Right atrium auricular region (tissue), 2 donors: ENCODE measurements around the gene ROPN1L. TPM values are rescaled to one million over a fixed set of nuclear protein-coding genes. Genes with fewer than 3 reads are reported as not detected.
"Not testable (repeated sequence)": the region's sequence is repeated elsewhere in the genome, so short reads cannot be mapped to it uniquely, and the experiment has no call there.

Experiments
- DNase-seq: peaks from one replicate; pipeline ENCODE4 v3.0.0-alpha.2; 2019; ENCODE audit warnings: low spot score
- H3K27ac ChIP-seq, 2 donors: fragments of 200-600 bp; sonication (generic); 1 replicate in 1 of 2; 2 replicates in 1 of 2; pipeline ENCODE4 v1.5.1; 2016 to 2019
- H3K27me3 ChIP-seq, 2 donors: fragments of 200-600 bp; sonication (generic); one replicate each; pipeline versions ENCODE4 v1.5.1 to v1.6.0; 2017 to 2019
- H3K36me3 ChIP-seq: fragments of 200-600 bp; sonication (generic); one replicate; pipeline ENCODE4 v1.5.1; 2016
- H3K4me1 ChIP-seq, 2 donors: fragments of 200-600 bp; sonication (generic); one replicate each; pipeline versions ENCODE4 v1.5.1 to v1.6.0; 2017 to 2019
- H3K4me3 ChIP-seq, 2 donors: fragments of 200-600 bp; sonication (generic); 1 replicate in 1 of 2; 2 replicates in 1 of 2; pipeline ENCODE4 v1.5.1; 2017 to 2019; ENCODE audit warnings: mild to moderate bottlenecking in 1 of 2, moderate library complexity in 1 of 2
- H3K9me3 ChIP-seq, 2 donors: fragments of 200-600 bp; sonication (generic); one replicate each; pipeline ENCODE4 v1.5.1; 2019
- total RNA-seq, 2 donors: library from RNA; depleted of rRNA; stranded (reverse); fragments of >200 nt; gene quantifications; one replicate each; pipeline ENCODE4 v1.1.0, GENCODE V29; 2016
- TF ChIP-seq, protein P1 (sequence below), 2 donors: fragments of 200-600 bp; sonication (generic); IDR thresholded peaks; one replicate each; pipeline ENCODE4 v1.5.1; 2019; ENCODE audit warnings: antibody characterized with exemption in 2 of 2

The ROPN1L gene
- total RNA-seq, 2 donors from 2014 or later = 2.2 TPM; not detected in 1

DNA sequence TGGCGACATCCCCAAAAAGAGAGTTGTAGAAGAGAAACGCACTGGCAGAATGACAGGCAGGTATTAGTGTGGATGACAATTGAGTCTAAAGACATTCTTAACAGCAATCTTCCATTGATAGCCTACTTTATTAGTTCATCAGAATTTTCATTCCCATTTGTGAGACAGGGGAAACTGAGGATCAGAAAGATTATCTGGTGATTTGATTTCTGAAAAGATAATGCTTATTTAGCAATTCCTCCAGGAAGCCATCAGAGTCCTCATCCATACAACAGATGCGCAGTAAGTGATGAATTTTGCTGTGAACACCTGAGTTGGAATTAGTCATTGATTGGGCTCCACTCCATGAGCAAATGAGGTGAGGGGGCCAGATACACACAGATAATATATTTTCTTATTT, 64.9 kb downstream of the ROPN1L start:
- no peaks in the 10 kb centered on the region for H3K27me3 ChIP-seq
- no peak overlapping the region for H3K27ac ChIP-seq
- no peaks in the 10 kb centered on the region for H3K36me3 ChIP-seq
- TF ChIP-seq, protein P1, sequence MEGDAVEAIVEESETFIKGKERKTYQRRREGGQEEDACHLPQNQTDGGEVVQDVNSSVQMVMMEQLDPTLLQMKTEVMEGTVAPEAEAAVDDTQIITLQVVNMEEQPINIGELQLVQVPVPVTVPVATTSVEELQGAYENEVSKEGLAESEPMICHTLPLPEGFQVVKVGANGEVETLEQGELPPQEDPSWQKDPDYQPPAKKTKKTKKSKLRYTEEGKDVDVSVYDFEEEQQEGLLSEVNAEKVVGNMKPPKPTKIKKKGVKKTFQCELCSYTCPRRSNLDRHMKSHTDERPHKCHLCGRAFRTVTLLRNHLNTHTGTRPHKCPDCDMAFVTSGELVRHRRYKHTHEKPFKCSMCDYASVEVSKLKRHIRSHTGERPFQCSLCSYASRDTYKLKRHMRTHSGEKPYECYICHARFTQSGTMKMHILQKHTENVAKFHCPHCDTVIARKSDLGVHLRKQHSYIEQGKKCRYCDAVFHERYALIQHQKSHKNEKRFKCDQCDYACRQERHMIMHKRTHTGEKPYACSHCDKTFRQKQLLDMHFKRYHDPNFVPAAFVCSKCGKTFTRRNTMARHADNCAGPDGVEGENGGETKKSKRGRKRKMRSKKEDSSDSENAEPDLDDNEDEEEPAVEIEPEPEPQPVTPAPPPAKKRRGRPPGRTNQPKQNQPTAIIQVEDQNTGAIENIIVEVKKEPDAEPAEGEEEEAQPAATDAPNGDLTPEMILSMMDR (IDR thresholded peaks at IDR 0.05) = no peak
- no peaks in the 10 kb centered on the region for H3K9me3 ChIP-seq
- no peak for DNase-seq
- H3K4me3 ChIP-seq = no peak overlapping the region
- peaks cover 0 to 10% of the 10 kb centered on the region in 2 donors for H3K4me1 ChIP-seq

GRCh38 chr5:10507575-10508096, 66.0 kb downstream of the ROPN1L start:
- Histone ChIP-seq H3K36me3 (no peaks in the 10 kb centered on the region), H3K9me3 (no peaks in the 10 kb centered on the region), H3K4me3 (no peak overlapping the region), H3K27ac (no peak overlapping the region), H3K27me3 (no peaks in the 10 kb centered on the region), H3K4me1 (peaks cover 0 to 10% of the 10 kb centered on the region in 2 donors)
- DNase-seq = no peak
- TF ChIP-seq, protein P1 (IDR thresholded peaks at IDR 0.05) = no peak

DNA sequence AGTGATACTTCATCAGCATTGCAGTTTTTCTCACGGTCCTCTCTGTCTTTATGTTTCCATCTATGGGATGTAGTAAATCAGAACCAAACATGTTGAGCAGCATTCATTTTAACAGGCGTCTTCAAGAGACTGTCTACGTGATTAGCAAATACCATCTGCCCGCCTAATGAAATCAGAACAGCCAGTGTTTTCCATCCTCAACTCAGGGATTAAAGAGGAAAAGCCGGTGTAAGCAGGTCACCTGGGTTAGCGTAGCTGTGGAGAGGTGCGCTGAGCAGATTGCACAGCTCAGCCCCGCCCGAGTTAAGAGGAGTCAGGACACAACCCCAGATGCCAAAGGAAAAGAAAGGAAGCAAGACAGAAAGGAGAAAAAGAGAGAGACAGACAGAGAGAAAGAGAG, 67.9 kb downstream of the ROPN1L start:
- no peaks in the 10 kb centered on the region for H3K36me3 ChIP-seq
- H3K9me3 ChIP-seq = no peaks in the 10 kb centered on the region
- no peaks in the 10 kb centered on the region for H3K27me3 ChIP-seq
- DNase-seq = no peak
- H3K4me1 ChIP-seq = no peaks in the 10 kb centered on the region
- TF ChIP-seq, protein P1 (IDR thresholded peaks at IDR 0.05) = no peak
- H3K4me3 ChIP-seq = no peak overlapping the region
- H3K27ac ChIP-seq = no peak overlapping the region

- no peaks in the 10 kb centered on the region for H3K4me1 ChIP-seq
- TF ChIP-seq, protein P1 (IDR thresholded peaks at IDR 0.05) = no peak
- DNase-seq = no peak
Measured at GRCh38 chr5:10511741-10512640, 70.3 kb downstream of the ROPN1L start.

DNA sequence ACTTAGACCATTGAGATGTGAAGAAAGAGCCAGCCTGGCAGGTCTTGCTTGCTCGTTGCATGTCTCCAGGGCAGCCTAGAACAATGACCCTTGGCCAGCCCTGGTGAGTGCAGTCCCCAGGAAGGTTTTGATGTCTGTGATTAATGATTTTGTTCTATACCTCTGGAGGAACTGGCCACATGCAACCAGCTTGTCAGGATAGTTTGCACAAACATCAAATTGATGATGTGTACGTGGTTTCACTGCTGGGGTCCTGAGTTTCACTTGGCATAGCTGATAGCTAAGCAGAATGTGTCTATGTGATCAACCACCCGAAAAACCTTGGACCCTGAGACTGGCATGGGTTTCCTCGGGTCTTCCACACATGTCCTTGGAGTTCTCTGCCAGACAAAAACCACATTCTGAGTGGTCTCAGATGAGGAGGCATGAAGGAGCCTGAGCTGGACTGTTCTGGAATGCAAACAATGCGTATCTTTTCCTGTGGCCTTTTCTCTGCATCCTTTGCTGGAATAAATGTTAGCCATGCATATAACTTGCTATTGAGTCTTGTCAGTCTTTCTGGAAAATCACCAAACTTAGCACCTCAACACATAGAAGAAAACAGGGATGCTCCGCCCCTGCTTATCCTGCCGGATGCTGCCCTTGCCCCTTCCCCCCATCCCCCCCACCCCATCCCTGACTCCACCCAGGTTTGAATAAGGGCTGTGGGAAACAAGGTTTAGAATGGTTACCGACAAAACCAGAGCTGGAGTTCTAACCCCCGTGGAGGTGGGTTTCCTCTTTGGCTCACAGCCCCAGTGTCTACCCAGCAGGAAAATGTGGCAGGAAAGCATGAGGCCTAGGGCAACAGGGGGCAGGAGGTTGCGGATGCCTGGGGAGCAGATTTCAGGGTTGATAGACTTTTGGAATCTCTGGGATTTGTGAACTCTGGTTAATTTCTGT, 72.1 kb downstream of the ROPN1L start:
- Histone ChIP-seq H3K4me3 (no peak overlapping the region), H3K27me3 (no peaks in the 10 kb centered on the region), H3K27ac (no peak overlapping the region), H3K9me3 (no peaks in the 10 kb centered on the region), H3K36me3 (no peaks in the 10 kb centered on the region), H3K4me1 (no peaks in the 10 kb centered on the region)
- no peak for DNase-seq
- TF ChIP-seq, protein P1 (IDR thresholded peaks at IDR 0.05) = no peak

More at GRCh38 chr5:10511741-10512640, 70.3 kb downstream of the ROPN1L start:
- H3K27ac ChIP-seq = no peak overlapping the region
- no peaks in the 10 kb centered on the region for H3K27me3 ChIP-seq
- no peaks in the 10 kb centered on the region for H3K9me3 ChIP-seq
- H3K36me3 ChIP-seq = no peaks in the 10 kb centered on the region
- H3K4me3 ChIP-seq = no peak overlapping the region

GRCh38 chr5:10514572-10514971, 72.9 kb downstream of the ROPN1L start:
- H3K36me3 ChIP-seq, DNase-seq, H3K4me1 ChIP-seq, H3K27ac ChIP-seq, H3K4me3 ChIP-seq, H3K27me3 ChIP-seq, H3K9me3 ChIP-seq: not testable (repeated sequence)
